GM19452 (cell line): ENCODE measurements around the gene PGS1.

Source experiments
- ATAC-seq: cut with Tn5 transposase; IDR thresholded peaks from one replicate; pipeline ENCODE4 v1.9.1; 2021; ENCODE audit not compliant: unreplicated experiment

The PGS1 gene

DNA sequence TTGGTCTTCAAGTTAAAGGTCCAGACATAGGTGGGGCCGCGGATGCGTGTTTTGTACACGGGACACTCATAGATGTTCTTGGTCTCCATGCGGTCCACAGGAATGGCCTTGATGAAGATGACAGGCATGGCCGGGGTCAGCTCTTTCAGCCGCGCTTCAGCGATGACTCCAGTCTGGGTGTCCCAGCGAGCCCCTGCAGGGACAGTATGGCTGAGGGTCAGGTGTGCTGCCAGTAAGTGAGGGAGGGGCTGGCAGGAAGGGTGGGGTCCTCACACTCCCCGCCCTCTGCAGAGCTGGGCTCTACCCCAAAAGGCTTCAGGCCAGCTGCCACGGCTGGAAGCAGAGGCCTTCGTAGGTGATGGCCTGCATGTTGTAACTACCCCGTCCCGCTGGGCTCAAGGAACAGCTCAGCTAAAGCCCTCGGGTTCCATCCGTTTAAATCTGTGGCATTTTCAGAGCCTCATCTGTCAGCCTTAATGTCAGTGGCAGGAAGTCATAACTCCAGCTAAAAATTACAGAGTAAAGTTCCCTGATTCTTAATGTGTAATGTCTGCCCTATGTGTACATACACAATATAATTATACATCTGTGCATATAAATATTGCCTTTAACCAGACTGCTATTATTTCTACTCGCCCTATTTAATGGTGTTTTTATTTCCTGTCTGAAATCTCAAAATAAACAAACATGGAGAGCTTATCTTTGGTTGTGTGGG lies 45.7 kb downstream of the PGS1 start:
- ATAC-seq: no peak

GRCh38 chr17:78425429-78425828 lies 47.0 kb downstream of the PGS1 start:
- ATAC-seq: no peak

- ATAC-seq: no peak
These were observed 47.9 kb downstream of the PGS1 start for GRCh38 chr17:78426293-78426879.

DNA sequence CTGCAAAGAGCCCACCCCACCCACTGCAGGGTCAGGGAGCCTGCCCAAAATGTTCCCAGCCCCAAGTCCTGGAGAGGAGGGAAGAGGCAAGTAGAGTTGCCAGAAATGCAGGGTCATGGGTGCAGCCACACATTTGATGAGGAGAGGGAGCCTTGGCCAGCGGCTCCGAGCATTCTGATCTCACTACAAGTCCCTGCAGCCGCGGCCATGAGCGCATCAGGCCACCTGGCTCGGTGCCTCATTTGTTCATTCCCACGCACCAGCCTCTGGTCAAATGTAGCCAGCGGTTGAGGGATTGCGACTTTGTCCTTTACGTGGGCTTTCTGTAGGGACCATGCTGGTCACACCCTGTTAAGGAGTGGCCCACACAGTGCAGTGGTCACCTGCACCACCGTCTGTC lies 48.7 kb downstream of the PGS1 start:
- ATAC-seq: no peak

GRCh38 chr17:78428025-78428575 lies 49.7 kb downstream of the PGS1 start:
- no peak for ATAC-seq

DNA sequence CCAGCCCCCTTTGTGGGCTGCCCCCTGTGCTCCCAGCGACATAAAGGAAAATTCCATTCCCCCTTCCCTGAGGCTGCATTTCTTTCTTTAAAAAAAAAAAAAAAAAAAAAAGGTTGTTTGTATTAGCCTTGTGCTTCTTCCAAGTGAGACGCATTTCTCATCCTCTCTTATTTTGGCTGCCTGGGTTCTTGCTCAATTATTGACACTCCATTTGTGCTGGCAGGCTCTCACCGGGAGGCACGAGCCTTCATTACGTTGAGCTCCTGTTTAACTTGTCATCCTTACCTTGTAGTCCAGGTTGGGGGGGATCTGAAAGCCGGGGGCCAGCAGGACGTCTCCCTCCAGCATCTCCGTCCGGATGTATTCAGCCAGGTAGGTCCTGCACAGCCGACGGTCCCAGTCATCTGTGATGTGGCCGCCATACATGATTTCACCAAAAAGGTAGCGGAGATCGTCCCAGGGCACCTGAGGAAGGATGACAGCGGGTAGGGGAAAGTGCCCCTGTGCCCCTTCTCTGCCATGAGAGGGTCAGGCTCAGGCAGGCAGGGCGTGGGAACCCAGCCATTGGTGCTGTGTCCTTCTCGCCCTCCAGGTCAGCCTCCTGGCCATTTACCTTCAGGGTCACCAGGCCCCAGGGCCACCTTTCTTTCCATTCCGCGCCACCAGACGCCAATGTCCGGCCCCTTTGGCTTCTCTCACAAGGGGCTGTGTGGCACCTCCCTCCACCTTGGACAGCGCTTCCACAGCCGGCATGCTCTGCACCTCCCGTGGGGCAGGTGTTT lies 50.6 kb downstream of the PGS1 start:
- no peak for ATAC-seq

- no peak for ATAC-seq
These were observed 51.2 kb downstream of the PGS1 start for GRCh38 chr17:78429618-78429995.

DNA sequence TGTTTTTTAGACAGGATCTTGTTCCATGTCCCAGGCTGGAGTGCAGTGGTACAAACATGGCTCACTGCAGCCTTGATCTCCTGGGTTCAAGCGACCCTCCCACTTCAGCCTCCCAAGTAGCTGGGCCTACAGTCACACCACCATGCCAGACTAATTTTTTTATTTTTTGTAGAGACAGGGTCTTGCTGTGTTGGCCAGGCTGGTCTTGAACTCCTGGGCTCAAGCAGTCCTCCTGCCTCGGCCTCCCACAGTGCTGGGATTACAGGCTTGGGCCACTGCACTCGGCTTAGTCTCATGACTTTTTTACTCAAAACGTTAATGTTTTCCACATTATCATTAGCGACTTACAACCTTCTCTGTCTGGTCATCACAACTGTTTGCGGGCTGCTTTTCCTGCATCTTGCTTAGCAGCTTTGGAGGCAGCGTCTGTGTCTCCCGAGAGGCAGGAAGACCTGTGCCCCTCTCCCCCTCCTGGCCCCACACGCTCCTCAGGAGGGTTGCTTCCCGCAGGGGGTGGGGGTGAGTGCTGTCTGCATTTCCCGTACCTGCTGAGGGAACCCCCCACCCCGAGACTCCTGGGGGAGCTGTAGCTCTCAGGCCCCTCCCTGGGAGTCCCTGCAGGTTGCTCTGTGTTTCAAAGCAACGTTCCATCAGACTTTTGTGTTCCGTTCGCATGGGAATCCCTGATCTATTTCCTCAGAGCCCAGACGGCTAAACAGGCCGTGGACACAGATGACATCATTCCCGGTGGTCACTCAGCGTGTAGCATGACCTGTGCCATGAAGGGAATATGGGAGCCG lies 52.6 kb downstream of the PGS1 start:
- no peak for ATAC-seq

DNA sequence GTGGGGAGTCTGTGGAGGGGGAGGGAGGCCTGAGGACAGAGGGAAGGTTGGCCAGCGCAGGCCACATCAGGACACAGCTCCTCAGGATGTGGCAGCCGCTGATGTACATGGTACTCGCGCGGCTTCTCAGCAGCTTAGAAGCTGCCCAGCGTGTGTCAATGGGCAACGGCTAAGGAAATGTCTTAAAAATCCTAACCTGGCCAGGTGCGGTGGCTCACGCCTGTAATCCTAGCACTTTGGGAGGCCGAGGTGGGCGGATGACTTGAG lies 53.2 kb downstream of the PGS1 start:
- ATAC-seq: no peak

DNA sequence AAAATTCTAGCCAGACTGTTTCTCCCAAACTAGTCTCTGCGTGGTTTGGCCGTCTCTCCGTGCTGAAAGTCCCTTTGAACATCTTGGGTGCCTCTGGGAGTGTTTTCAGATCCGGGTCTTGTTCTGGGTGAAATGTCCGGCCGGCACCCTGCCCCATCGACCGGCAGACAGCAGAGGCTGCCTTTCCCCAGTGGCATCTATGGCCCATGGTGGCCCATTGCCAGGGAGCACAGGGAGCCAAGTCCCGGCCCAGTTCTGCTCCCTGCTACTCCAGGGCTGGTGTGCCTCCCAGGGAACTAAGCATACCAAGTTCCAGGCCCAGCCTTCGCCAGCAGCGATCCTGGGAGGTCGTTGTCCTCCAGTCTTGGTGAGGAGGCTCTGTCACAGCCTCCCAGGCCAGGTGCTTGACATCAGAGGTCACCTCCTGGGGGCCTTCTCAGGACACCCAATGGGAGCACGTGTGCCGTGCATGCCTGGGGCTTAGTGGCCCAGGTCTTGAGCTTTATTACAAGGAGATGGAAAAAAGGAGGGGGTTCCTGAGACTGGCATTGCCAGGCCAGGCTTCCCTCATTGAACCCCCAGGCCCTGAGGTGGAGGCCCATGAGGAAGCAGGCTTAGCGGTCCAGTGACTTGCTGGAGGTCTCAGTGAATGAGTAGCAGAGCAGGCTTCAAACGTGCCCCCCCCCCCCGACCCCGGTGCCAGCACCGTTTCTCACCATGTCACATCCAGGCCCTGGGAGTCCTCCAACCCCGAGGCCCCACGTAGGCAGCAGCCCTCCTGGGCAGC lies 54.0 kb downstream of the PGS1 start:
- ATAC-seq: no peak

GRCh38 chr17:78433013-78433727 lies 54.7 kb downstream of the PGS1 start:
- ATAC-seq: no peak

DNA sequence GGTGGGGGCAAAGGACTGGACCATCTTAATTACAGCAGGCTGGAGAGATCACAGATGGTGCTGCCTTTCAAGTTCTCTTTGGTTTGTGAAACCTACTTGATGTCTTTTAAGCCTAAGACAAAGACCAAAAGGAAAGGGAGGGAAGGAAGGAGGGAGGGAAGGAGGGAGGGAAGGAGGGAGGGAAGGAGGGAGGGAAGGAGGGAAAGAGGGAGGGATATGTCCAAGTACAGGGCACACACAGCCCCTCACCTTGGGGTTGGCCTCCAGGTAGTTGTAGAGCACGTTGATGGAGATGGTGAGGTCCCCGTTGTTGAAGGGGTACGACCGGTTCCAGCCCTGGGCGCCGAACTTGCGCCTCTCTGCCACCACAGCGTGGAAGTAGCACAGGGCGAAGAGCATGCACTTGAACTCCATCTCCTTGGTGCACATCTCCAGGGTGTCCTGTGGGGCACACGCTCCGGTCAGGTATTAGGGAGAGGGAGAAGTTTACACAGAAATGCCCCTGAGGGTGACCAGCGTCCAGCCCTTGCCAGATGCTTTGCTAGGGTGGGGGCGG lies 55.4 kb downstream of the PGS1 start:
- no peak for ATAC-seq

GRCh38 chr17:78434455-78435329 lies 56.2 kb downstream of the PGS1 start:
- ATAC-seq: no peak

- no peak for ATAC-seq
These were observed 57.0 kb downstream of the PGS1 start for GRCh38 chr17:78435330-78436005.

GRCh38 chr17:78437508-78438169 lies 59.2 kb downstream of the PGS1 start:
- ATAC-seq: no peak

GRCh38 chr17:78438271-78438691 lies 59.8 kb downstream of the PGS1 start:
- ATAC-seq: no peak

- no peak for ATAC-seq
These were observed 60.4 kb downstream of the PGS1 start for GRCh38 chr17:78438694-78439325.
